Activated naive CD4-positive, alpha-beta T cell treated with anti-CD3 and anti-CD28 coated beads, Interleukin-2, amount 50 U/mL, for 72 hours (primary cell): ENCODE measurements around the gene VPS13A. TPM values are rescaled to one million over a fixed set of nuclear protein-coding genes. Genes with fewer than 3 reads are reported as not detected.
A peak's percentile ranks its signal among the peaks of the same experiment; 100 is the strongest.
"Not testable (repeated sequence)": the region's sequence is repeated elsewhere in the genome, so short reads cannot be mapped to it uniquely, and the experiment has no call there.

Source experiments
- ATAC-seq, 2 donors: fragments of 150-1000 bp; cut with Tn5 transposase; 2 replicates each; pipeline ENCODE4 v1.10.0; 2021; ENCODE audit warnings: mild to moderate bottlenecking in 2 of 2, moderate library complexity in 2 of 2
- DNase-seq, 2 donors: peaks; one replicate each; pipeline ENCODE4 v3.0.0; 2021 to 2022; ENCODE audit warnings: low spot score in 2 of 2
- H3K27ac Mint-ChIP-seq, 2 donors: one replicate each; pipeline ENCODE4 v1.8.0; 2022; ENCODE audit warnings: mild to moderate bottlenecking in 2 of 2, mixed read lengths in 2 of 2
- H3K36me3 Mint-ChIP-seq, 2 donors: one replicate each; pipeline ENCODE4 v1.8.0; 2022; ENCODE audit warnings: mixed read lengths in 2 of 2
- H3K9me3 Mint-ChIP-seq, 2 donors: one replicate each; pipeline ENCODE4 v1.8.0; 2022; ENCODE audit warnings: mixed read lengths in 2 of 2
- total RNA-seq, 2 donors: library from RNA; stranded (reverse); gene quantifications; one replicate each; pipeline ENCODE4 v1.2.3, GENCODE V29; 2022

VPS13A gene
- total RNA-seq, 2 donors from 2014 or later, result 42.3 to 42.9 TPM

- Mint-ChIP-seq H3K9me3 (peaks cover 0 to 5% of the 10 kb centered on the region in 2 donors), H3K27ac (no peak overlapping the region), H3K36me3 (peaks cover 4 to 6% of the 10 kb centered on the region in 2 donors)
- DNase-seq (no peak), ATAC-seq (no peak)
These were observed 246.5 kb downstream of the VPS13A start for GRCh38 chr9:77423841-77424240.

GRCh38 chr9:77424993-77425392, 247.7 kb downstream of the VPS13A start:
- no peak for DNase-seq
- Mint-ChIP-seq H3K27ac (no peak overlapping the region), H3K36me3 (peaks cover 4 to 6% of the 10 kb centered on the region in 2 donors), H3K9me3 (peaks cover 0 to 5% of the 10 kb centered on the region in 2 donors)
- ATAC-seq, result no peak

GRCh38 chr9:77426712-77427111, 249.4 kb downstream of the VPS13A start:
- H3K27ac Mint-ChIP-seq, result no peak overlapping the region
- ATAC-seq (no peak), DNase-seq (no peak)
- H3K36me3 Mint-ChIP-seq, result peaks cover 4 to 6% of the 10 kb centered on the region in 2 donors
- H3K9me3 Mint-ChIP-seq, result peaks cover 0 to 5% of the 10 kb centered on the region in 2 donors

- DNase-seq, result no peak
- H3K36me3 Mint-ChIP-seq, result peaks cover 0 to 6% of the 10 kb centered on the region in 2 donors
- ATAC-seq, result peak in 1 of 2 donors; percentile 22
These were observed 250.1 kb downstream of the VPS13A start for GRCh38 chr9:77427256-77427927.

GRCh38 chr9:77429928-77430327, 252.6 kb downstream of the VPS13A start:
- H3K36me3 Mint-ChIP-seq, result no peaks in the 10 kb centered on the region
- H3K9me3 Mint-ChIP-seq, result no peaks in the 10 kb centered on the region
- DNase-seq (no peak), ATAC-seq (no peak)
- no peak overlapping the region for H3K27ac Mint-ChIP-seq

More at GRCh38 chr9:77427256-77427927, 250.1 kb downstream of the VPS13A start:
- H3K27ac Mint-ChIP-seq, result no peak overlapping the region
- H3K9me3 Mint-ChIP-seq, result peaks cover 0 to 5% of the 10 kb centered on the region in 2 donors

- Mint-ChIP-seq H3K36me3 (no peaks in the 10 kb centered on the region), H3K27ac (no peak overlapping the region), H3K9me3 (no peaks in the 10 kb centered on the region)
- ATAC-seq (no peak), DNase-seq (no peak)
These were observed 254.7 kb downstream of the VPS13A start for GRCh38 chr9:77432053-77432452.

GRCh38 chr9:77433675-77434445, 256.5 kb downstream of the VPS13A start:
- DNase-seq (peak in 1 of 2 donors; percentile 43), ATAC-seq (peak; percentile 91 to 96)
- Mint-ChIP-seq H3K27ac (no peak overlapping the region), H3K36me3 (no peaks in the 10 kb centered on the region), H3K9me3 (no peaks in the 10 kb centered on the region)

GRCh38 chr9:77435277-77435676, 257.9 kb downstream of the VPS13A start:
- DNase-seq, result no peak
- Mint-ChIP-seq H3K36me3 (no peaks in the 10 kb centered on the region), H3K27ac (no peak overlapping the region), H3K9me3 (no peaks in the 10 kb centered on the region)
- no peak for ATAC-seq

- no peaks in the 10 kb centered on the region for H3K9me3 Mint-ChIP-seq
- DNase-seq, result no peak
- H3K27ac Mint-ChIP-seq, result no peak overlapping the region
- no peaks in the 10 kb centered on the region for H3K36me3 Mint-ChIP-seq
- no peak for ATAC-seq
These were observed 258.4 kb downstream of the VPS13A start for GRCh38 chr9:77435688-77436087.

GRCh38 chr9:77438653-77439052, 261.3 kb downstream of the VPS13A start:
- H3K36me3 Mint-ChIP-seq, result no peaks in the 10 kb centered on the region
- no peak overlapping the region for H3K27ac Mint-ChIP-seq
- DNase-seq (no peak), ATAC-seq (no peak)
- no peaks in the 10 kb centered on the region for H3K9me3 Mint-ChIP-seq

GRCh38 chr9:77440057-77440456, 262.7 kb downstream of the VPS13A start:
- H3K27ac Mint-ChIP-seq, result no peak overlapping the region
- H3K9me3 Mint-ChIP-seq, result no peaks in the 10 kb centered on the region
- no peak for ATAC-seq
- no peak for DNase-seq
- no peaks in the 10 kb centered on the region for H3K36me3 Mint-ChIP-seq

GRCh38 chr9:77441124-77441523, 263.8 kb downstream of the VPS13A start:
- ATAC-seq, H3K36me3 Mint-ChIP-seq, DNase-seq, H3K9me3 Mint-ChIP-seq, H3K27ac Mint-ChIP-seq: not testable (repeated sequence)

GRCh38 chr9:77442436-77442835, 265.1 kb downstream of the VPS13A start:
- DNase-seq (no peak), ATAC-seq (no peak)
- peaks cover 0 to 2% of the 10 kb centered on the region in 2 donors for H3K36me3 Mint-ChIP-seq
- peaks cover 0 to 6% of the 10 kb centered on the region in 2 donors for H3K9me3 Mint-ChIP-seq
- H3K27ac Mint-ChIP-seq, result no peak overlapping the region

GRCh38 chr9:77447646-77448045, 270.3 kb downstream of the VPS13A start:
- DNase-seq, result no peak
- ATAC-seq, result no peak
- Mint-ChIP-seq H3K27ac (no peak overlapping the region), H3K9me3 (peaks cover 0 to 8% of the 10 kb centered on the region in 2 donors), H3K36me3 (peaks cover 0 to 8% of the 10 kb centered on the region in 2 donors)

GRCh38 chr9:77449240-77450084, 272.1 kb downstream of the VPS13A start:
- peaks cover 0 to 8% of the 10 kb centered on the region in 2 donors for H3K9me3 Mint-ChIP-seq
- no peak for ATAC-seq
- no peak for DNase-seq
- peaks cover 0 to 8% of the 10 kb centered on the region in 2 donors for H3K36me3 Mint-ChIP-seq
- H3K27ac Mint-ChIP-seq, result no peak overlapping the region

- no peak for DNase-seq
- Mint-ChIP-seq H3K9me3 (peaks cover 0 to 8% of the 10 kb centered on the region in 2 donors), H3K36me3 (peaks cover 0 to 8% of the 10 kb centered on the region in 2 donors), H3K27ac (no peak overlapping the region)
- no peak for ATAC-seq
These were observed 272.7 kb downstream of the VPS13A start for GRCh38 chr9:77450085-77450475.

GRCh38 chr9:77451507-77451906, 274.2 kb downstream of the VPS13A start:
- Mint-ChIP-seq H3K9me3 (peaks cover 0 to 8% of the 10 kb centered on the region in 2 donors), H3K36me3 (peaks cover 0 to 8% of the 10 kb centered on the region in 2 donors), H3K27ac (no peak overlapping the region)
- DNase-seq, result no peak
- no peak for ATAC-seq
